Gastroesophageal sphincter (tissue), 3 donors: ENCODE measurements around the gene PIGB.

Source experiments
- POLR2A ChIP-seq, 2 donors: fragments of 450-650 bp; IDR thresholded peaks; one replicate each; pipeline ENCODE4 v1.6.1; 2017; ENCODE audit warnings: antibody characterized with exemption in 2 of 2, mild to moderate bottlenecking in 2 of 2, moderate library complexity in 1 of 2
- TF ChIP-seq, protein P1 (sequence below), 4 experiments: fragments of 200-600 bp in 2 of 4; fragments of 450-650 bp in 2 of 4; sonication (generic) in 1 of 4; IDR thresholded peaks; one replicate each; pipeline ENCODE4 v1.5.1; 2017 to 2019; ENCODE audit warnings: antibody characterized with exemption in 4 of 4, mild to moderate bottlenecking in 2 of 4, moderate library complexity in 2 of 4

- TF ChIP-seq, protein P1, sequence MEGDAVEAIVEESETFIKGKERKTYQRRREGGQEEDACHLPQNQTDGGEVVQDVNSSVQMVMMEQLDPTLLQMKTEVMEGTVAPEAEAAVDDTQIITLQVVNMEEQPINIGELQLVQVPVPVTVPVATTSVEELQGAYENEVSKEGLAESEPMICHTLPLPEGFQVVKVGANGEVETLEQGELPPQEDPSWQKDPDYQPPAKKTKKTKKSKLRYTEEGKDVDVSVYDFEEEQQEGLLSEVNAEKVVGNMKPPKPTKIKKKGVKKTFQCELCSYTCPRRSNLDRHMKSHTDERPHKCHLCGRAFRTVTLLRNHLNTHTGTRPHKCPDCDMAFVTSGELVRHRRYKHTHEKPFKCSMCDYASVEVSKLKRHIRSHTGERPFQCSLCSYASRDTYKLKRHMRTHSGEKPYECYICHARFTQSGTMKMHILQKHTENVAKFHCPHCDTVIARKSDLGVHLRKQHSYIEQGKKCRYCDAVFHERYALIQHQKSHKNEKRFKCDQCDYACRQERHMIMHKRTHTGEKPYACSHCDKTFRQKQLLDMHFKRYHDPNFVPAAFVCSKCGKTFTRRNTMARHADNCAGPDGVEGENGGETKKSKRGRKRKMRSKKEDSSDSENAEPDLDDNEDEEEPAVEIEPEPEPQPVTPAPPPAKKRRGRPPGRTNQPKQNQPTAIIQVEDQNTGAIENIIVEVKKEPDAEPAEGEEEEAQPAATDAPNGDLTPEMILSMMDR (IDR thresholded peaks at IDR 0.05) = no peak
- no peak for TF ChIP-seq POLR2A (IDR thresholded peaks at IDR 0.05)
Measured at GRCh38 chr15:55343168-55343567, 24.1 kb downstream of the PIGB start.
